ENCODE results near the gene PSMB5.
A peak's percentile ranks its signal among the peaks of the same experiment; 100 is the strongest.

The PSMB5 gene

GRCh38 chr14:23058654-23059504 is 24.2 kb upstream of the PSMB5 start:
- peak; percentile 19 for DNase-seq

GRCh38 chr14:23057757-23058653 is 23.3 kb upstream of the PSMB5 start:
- peak; percentile 93 for DNase-seq

GRCh38 chr14:23056956-23057756 is 22.5 kb upstream of the PSMB5 start, which contains the start of gene CDH24:
TSS of gene CDH24 (minus strand) at chr14:23057520. CDS start at chr14:23055733, 1,787 bp downstream.
- peak; percentile 87 for DNase-seq

- peak; percentile 71 for DNase-seq
Observed at GRCh38 chr14:23056145-23056955, 21.6 kb upstream of the PSMB5 start.

GRCh38 chr14:23055621-23056144 is 21.0 kb upstream of the PSMB5 start:
- no peak for DNase-seq

- DNase-seq, result no peak
Observed at GRCh38 chr14:23055147-23055550, 20.4 kb upstream of the PSMB5 start.

- no peak for DNase-seq
Observed at GRCh38 chr14:23054000-23054811, 19.5 kb upstream of the PSMB5 start.

- no peak for DNase-seq
Observed at GRCh38 chr14:23053426-23053825, 18.7 kb upstream of the PSMB5 start.

- no peak for DNase-seq
Observed at GRCh38 chr14:23052671-23053070, 18.0 kb upstream of the PSMB5 start.

GRCh38 chr14:23052182-23052623 is 17.5 kb upstream of the PSMB5 start:
- no peak for DNase-seq

GRCh38 chr14:23051141-23052057 is 16.7 kb upstream of the PSMB5 start:
- DNase-seq, result no peak

- DNase-seq, result no peak
Observed at GRCh38 chr14:23049011-23049410, 14.3 kb upstream of the PSMB5 start.

- no peak for DNase-seq
Observed at GRCh38 chr14:23047751-23048693, 13.3 kb upstream of the PSMB5 start.

- no peak for DNase-seq
Observed at GRCh38 chr14:23047034-23047634, 12.4 kb upstream of the PSMB5 start.

GRCh38 chr14:23045419-23046357 is 11.0 kb upstream of the PSMB5 start:
- DNase-seq, result no peak

- DNase-seq, result no peak
Observed at GRCh38 chr14:23044840-23045239, 10.1 kb upstream of the PSMB5 start.

- no peak for DNase-seq
Observed at GRCh38 chr14:23043754-23044153, 9.1 kb upstream of the PSMB5 start.

Data from femur (tissue), 1 donor.